Hepatocyte (in vitro differentiated cells): Measurements from ENCODE around the gene P3H3. TPM values are rescaled to one million over a fixed set of nuclear protein-coding genes. Genes with fewer than 3 reads are reported as not detected.

ENCODE experiments used
- DNase-seq: peaks from one replicate; pipeline ENCODE4 v3.0.0-alpha.2; 2016; ENCODE audit warnings: low spot score
- H2AFZ ChIP-seq: fragments of 200-600 bp; sonication (generic); 2 replicates; pipeline ENCODE4 v1.6.0; 2016; ENCODE audit warnings: antibody characterized with exemption, mild to moderate bottlenecking
- H3K27ac ChIP-seq: fragments of 200-600 bp; sonication (generic); 2 replicates; pipeline ENCODE4 v1.5.1; 2016; ENCODE audit warnings: mild to moderate bottlenecking
- H3K27me3 ChIP-seq: fragments of 200-600 bp; sonication (generic); 2 replicates; pipeline ENCODE4 v1.6.1; 2016
- H3K36me3 ChIP-seq: fragments of 200-600 bp; sonication (generic); replicated peaks from 2 replicates; pipeline ENCODE4 v1.5.1; 2016; ENCODE audit warnings: low read depth; ENCODE audit not compliant: insufficient read depth
- H3K4me1 ChIP-seq: fragments of 200-600 bp; sonication (generic); 2 replicates; pipeline ENCODE4 v1.5.1; 2016; ENCODE audit warnings: mild to moderate bottlenecking, moderate library complexity; ENCODE audit not compliant: insufficient read depth
- H3K4me2 ChIP-seq: fragments of 200-600 bp; sonication (generic); 2 replicates; pipeline ENCODE4 v1.6.0; 2016
- H3K4me3 ChIP-seq: fragments of 200-600 bp; sonication (generic); 2 replicates; pipeline ENCODE4 v1.5.1; 2016; ENCODE audit warnings: mild to moderate bottlenecking
- H3K79me2 ChIP-seq: fragments of 200-600 bp; sonication (generic); 2 replicates; pipeline ENCODE4 v1.6.0; 2017; ENCODE audit warnings: mild to moderate bottlenecking
- H3K9me2 ChIP-seq: fragments of 200-600 bp; sonication (generic); replicated peaks from 2 replicates; pipeline ENCODE4 v1.6.0; 2017; ENCODE audit warnings: mild to moderate bottlenecking; ENCODE audit not compliant: insufficient read depth
- H3K9me3 ChIP-seq: fragments of 200-600 bp; sonication (generic); 2 replicates; pipeline ENCODE4 v1.5.1; 2016; ENCODE audit warnings: low read depth, mild to moderate bottlenecking
- H4K20me1 ChIP-seq: fragments of 200-600 bp; sonication (generic); 2 replicates; pipeline ENCODE4 v1.6.0; 2016; ENCODE audit warnings: mild to moderate bottlenecking; ENCODE audit not compliant: insufficient read depth, poor library complexity, severe bottlenecking
- EZH2 ChIP-seq: fragments of 200-600 bp; sonication (generic); IDR thresholded peaks from 2 replicates; pipeline ENCODE4 v1.6.1; 2016; ENCODE audit warnings: antibody characterized with exemption, mild to moderate bottlenecking, borderline replicate concordance
- EZH2phosphoT487 ChIP-seq: fragments of 200-600 bp; sonication (generic); IDR thresholded peaks from one replicate; pipeline ENCODE4 v1.6.1; 2018; ENCODE audit warnings: antibody characterized with exemption, mild to moderate bottlenecking, low read depth, moderate library complexity; ENCODE audit not compliant: unreplicated experiment, severe bottlenecking
- WGBS: methylation state at CpG from one replicate; pipeline ENCODE4 v1.1.6; 2016; ENCODE audit warnings: low lambda C conversion rate; ENCODE audit errors: missing lambda C conversion rate; 5-methylcytosine and 5-hydroxymethylcytosine counted together
- polyA plus RNA-seq: library from polyadenylated mRNA; unstranded; fragments of >200 nt; fragmentation: Nextera tagmentation; extraction: Ambion mirVana; gene quantifications from 2 replicates; pipeline ENCODE4 v1.2.1, GENCODE V29; 2016
- total RNA-seq: library from RNA; depleted of rRNA; stranded (reverse); fragments of >200 nt; gene quantifications from 2 replicates; pipeline ENCODE4 v1.2.3, GENCODE V29; 2014
- TF ChIP-seq, protein P1 (sequence below): fragments of 200-600 bp; sonication (generic); IDR thresholded peaks from 2 replicates; pipeline ENCODE4 v1.5.1; 2016; ENCODE audit warnings: antibody characterized with exemption, mild to moderate bottlenecking; ENCODE audit not compliant: poor library complexity

The P3H3 gene
- total and polyA plus RNA-seq, 2 experiments from 2014 or later, result 38.1 to 38.6 TPM

- Histone ChIP-seq H3K4me2 (peak overlapping the region; percentile 88), H3K4me3 (no peak overlapping the region), H3K9me2 (no peaks in the 10 kb centered on the region), H3K27me3 (peaks cover 5% of the 10 kb centered on the region), H3K4me1 (peaks cover 14% of the 10 kb centered on the region), H3K36me3 (no peaks in the 10 kb centered on the region), H4K20me1 (no peaks in the 10 kb centered on the region), H2AFZ (no peak overlapping the region), H3K27ac (no peak overlapping the region), H3K9me3 (no peaks in the 10 kb centered on the region), H3K79me2 (no peaks in the 10 kb centered on the region)
- WGBS, result 57% methylated on average over 6 of the region's 7 CpGs
- DNase-seq, result peak; percentile 3
- TF ChIP-seq, protein P1, sequence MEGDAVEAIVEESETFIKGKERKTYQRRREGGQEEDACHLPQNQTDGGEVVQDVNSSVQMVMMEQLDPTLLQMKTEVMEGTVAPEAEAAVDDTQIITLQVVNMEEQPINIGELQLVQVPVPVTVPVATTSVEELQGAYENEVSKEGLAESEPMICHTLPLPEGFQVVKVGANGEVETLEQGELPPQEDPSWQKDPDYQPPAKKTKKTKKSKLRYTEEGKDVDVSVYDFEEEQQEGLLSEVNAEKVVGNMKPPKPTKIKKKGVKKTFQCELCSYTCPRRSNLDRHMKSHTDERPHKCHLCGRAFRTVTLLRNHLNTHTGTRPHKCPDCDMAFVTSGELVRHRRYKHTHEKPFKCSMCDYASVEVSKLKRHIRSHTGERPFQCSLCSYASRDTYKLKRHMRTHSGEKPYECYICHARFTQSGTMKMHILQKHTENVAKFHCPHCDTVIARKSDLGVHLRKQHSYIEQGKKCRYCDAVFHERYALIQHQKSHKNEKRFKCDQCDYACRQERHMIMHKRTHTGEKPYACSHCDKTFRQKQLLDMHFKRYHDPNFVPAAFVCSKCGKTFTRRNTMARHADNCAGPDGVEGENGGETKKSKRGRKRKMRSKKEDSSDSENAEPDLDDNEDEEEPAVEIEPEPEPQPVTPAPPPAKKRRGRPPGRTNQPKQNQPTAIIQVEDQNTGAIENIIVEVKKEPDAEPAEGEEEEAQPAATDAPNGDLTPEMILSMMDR, result no peak
- no peak for TF ChIP-seq EZH2
- no peak for TF ChIP-seq EZH2phosphoT487
These were observed 5.6 kb upstream of the P3H3 start for GRCh38 chr12:6822426-6823135.

DNA sequence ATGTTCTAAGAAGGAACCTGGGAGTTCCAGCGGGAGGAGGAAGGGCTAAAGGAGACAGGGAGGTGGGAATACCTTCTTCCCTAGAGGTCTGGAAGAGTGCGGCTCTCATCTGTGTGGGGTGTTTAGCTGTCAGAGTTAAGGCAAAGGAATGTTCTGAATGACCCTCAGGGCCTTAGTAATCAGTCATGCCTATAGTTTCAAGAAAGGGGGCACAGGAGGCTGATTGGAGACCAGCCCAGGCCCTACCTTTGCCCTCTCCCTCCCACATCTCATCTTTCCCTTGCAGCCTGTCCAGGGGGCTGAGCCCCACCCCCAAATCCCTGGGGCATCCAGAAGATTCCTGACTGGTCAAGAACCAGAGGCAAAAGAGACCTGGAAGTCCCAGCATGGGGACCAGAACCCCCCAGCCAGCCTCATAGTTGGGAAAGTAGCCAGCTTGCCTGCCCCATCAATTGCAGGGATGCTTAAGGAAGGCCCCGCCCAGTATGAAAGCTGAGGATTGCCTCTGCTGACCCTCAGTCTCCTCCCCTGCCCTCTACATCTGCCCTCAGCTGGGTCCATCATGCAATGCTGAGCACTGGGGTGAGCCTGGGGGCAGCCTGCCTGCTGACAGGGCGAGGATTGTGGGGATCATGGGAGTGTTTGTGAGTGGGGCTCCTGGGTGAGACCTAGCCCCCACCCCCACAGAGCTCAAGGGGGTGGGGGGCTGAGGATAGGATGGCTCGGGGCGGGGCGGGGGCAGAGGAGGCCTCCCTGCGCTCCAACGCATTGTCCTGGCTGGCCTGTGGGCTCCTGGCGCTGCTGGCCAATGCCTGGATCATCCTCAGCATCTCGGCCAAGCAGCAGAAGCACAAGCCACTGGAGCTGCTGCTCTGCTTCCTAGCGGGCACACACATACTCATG is 4.8 kb upstream of the P3H3 start:
- Histone ChIP-seq H2AFZ (no peak overlapping the region), H3K79me2 (no peaks in the 10 kb centered on the region), H3K4me2 (no peak overlapping the region), H3K4me3 (no peak overlapping the region), H3K27me3 (peaks cover 5% of the 10 kb centered on the region), H3K9me2 (no peaks in the 10 kb centered on the region), H3K36me3 (no peaks in the 10 kb centered on the region), H3K4me1 (peaks cover 14% of the 10 kb centered on the region), H3K9me3 (no peaks in the 10 kb centered on the region), H3K27ac (no peak overlapping the region), H4K20me1 (no peaks in the 10 kb centered on the region)
- WGBS, result 75% methylated on average over 12 of the region's 12 CpGs
- DNase-seq, result peak; percentile 6
- TF ChIP-seq, protein P1, result no peak
- TF ChIP-seq EZH2phosphoT487 (no peak), EZH2 (no peak)

DNA sequence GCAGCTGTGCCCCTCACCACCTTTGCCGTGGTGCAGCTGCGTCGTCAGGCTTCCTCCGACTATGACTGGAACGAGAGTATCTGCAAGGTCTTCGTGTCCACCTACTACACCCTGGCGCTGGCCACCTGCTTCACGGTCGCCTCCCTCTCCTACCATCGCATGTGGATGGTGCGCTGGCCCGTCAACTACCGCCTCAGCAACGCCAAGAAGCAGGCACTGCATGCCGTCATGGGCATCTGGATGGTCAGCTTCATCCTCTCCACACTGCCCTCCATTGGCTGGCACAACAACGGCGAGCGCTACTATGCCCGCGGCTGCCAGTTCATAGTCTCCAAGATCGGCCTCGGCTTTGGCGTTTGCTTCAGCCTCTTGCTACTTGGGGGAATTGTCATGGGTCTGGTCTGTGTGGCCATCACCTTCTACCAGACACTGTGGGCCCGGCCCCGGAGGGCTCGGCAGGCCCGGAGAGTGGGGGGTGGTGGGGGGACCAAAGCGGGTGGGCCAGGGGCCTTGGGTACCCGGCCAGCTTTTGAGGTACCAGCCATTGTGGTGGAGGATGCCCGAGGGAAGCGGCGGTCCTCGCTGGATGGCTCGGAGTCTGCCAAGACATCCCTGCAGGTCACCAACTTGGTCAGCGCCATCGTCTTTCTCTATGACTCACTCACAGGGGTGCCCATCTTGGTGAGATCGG is 4.0 kb upstream of the P3H3 start:
- Histone ChIP-seq H3K4me2 (no peak overlapping the region), H3K9me2 (no peaks in the 10 kb centered on the region), H3K4me3 (no peak overlapping the region), H4K20me1 (no peaks in the 10 kb centered on the region), H3K9me3 (no peaks in the 10 kb centered on the region), H3K36me3 (no peaks in the 10 kb centered on the region), H3K79me2 (peaks cover 6% of the 10 kb centered on the region), H3K27ac (no peak overlapping the region), H3K4me1 (peaks cover 14% of the 10 kb centered on the region), H3K27me3 (peaks cover 5% of the 10 kb centered on the region), H2AFZ (no peak overlapping the region)
- WGBS, result 90% methylated on average over 37 of the region's 37 CpGs
- TF ChIP-seq EZH2 (no peak), EZH2phosphoT487 (no peak)
- TF ChIP-seq, protein P1, result no peak
- peak; percentile 6 for DNase-seq
